DND-41 (cell line): ENCODE measurements around the gene TRMT11.

Source experiments
- ATAC-seq: fragments of 200-7000 bp; cut with Tn5 transposase; 3 replicates; pipeline ENCODE4 v1.9.1; 2021; ENCODE audit warnings: low read depth; ENCODE audit not compliant: insufficient read depth
- DNase-seq: peaks from one replicate; pipeline ENCODE4 v3.0.0-alpha.2; 2020
- H2AFZ ChIP-seq: 2 replicates; pipeline ENCODE4 v1.6.0; 2012; ENCODE audit warnings: low read depth, low read length
- H3K27ac ChIP-seq: 2 replicates; pipeline ENCODE4 v1.5.1; 2012; ENCODE audit warnings: low read length, inconsistent platforms
- H3K27me3 ChIP-seq: fragments of 200-600 bp; sonication (generic); 2 replicates; pipeline ENCODE4 v1.6.0; 2012; ENCODE audit warnings: low read length, mild to moderate bottlenecking, inconsistent platforms; ENCODE audit not compliant: insufficient read depth, poor library complexity
- H3K36me3 ChIP-seq: 2 replicates; pipeline ENCODE4 v1.5.1; 2012; ENCODE audit warnings: low read length, inconsistent platforms; ENCODE audit not compliant: insufficient read depth
- H3K4me1 ChIP-seq: 2 replicates; pipeline ENCODE4 v1.5.1; 2012; ENCODE audit warnings: mild to moderate bottlenecking, low read length; ENCODE audit not compliant: insufficient read depth
- H3K4me2 ChIP-seq: 2 replicates; pipeline ENCODE4 v1.6.0; 2012; ENCODE audit warnings: mild to moderate bottlenecking, moderate library complexity, low read length, inconsistent platforms; ENCODE audit not compliant: insufficient read depth
- H3K4me3 ChIP-seq, 2 experiments: fragments of 200-600 bp in 1 of 2; shearing (Covaris generic) in 1 of 2; 2 replicates each; pipeline ENCODE4 v1.5.1; 2012 to 2016; ENCODE audit warnings: inconsistent platforms in 2 of 2, low read length in 2 of 2, mild to moderate bottlenecking in 2 of 2, low read depth in 1 of 2, moderate library complexity in 1 of 2
- H3K79me2 ChIP-seq: 2 replicates; pipeline ENCODE4 v1.6.0; 2012; ENCODE audit warnings: low read length, inconsistent platforms; ENCODE audit not compliant: insufficient read depth
- H3K9ac ChIP-seq: 2 replicates; pipeline ENCODE4 v1.6.0; 2012; ENCODE audit warnings: low read depth, mild to moderate bottlenecking, inconsistent platforms, low read length, moderate library complexity
- H3K9me3 ChIP-seq: 2 replicates; pipeline ENCODE4 v1.5.1; 2012; ENCODE audit warnings: low read length, moderate library complexity, mild to moderate bottlenecking, inconsistent platforms; ENCODE audit not compliant: insufficient read depth, severe bottlenecking
- H4K20me1 ChIP-seq: 2 replicates; pipeline ENCODE4 v1.6.0; 2012; ENCODE audit warnings: low read length; ENCODE audit not compliant: insufficient read depth
- CTCF ChIP-seq: IDR thresholded peaks from 2 replicates; pipeline ENCODE4 v1.5.1; 2012; ENCODE audit warnings: borderline replicate concordance, low read length, moderate library complexity, mild to moderate bottlenecking; ENCODE audit not compliant: poor library complexity, severe bottlenecking; ENCODE audit errors: extremely low read depth
- EZH2 ChIP-seq: IDR thresholded peaks from 3 replicates; pipeline ENCODE4 v1.6.1; 2012; ENCODE audit warnings: borderline replicate concordance, low read depth, mild to moderate bottlenecking, moderate library complexity, low read length, inconsistent platforms; ENCODE audit not compliant: severe bottlenecking

Gene TRMT11

GRCh38 chr6:125961117-125961516 lies 25.2 kb upstream of the TRMT11 start:
- Histone ChIP-seq H3K4me3 (no peak overlapping the region), H3K9ac (no peak overlapping the region), H3K27me3 (no peaks in the 10 kb centered on the region), H3K79me2 (peaks cover 76% of the 10 kb centered on the region), H3K36me3 (peaks cover 3% of the 10 kb centered on the region; the same call in 1 of the 2 replicates), H3K4me2 (no peak overlapping the region), H2AFZ (no peak overlapping the region), H4K20me1 (peaks cover 3% of the 10 kb centered on the region; the same call in 1 of the 2 replicates), H3K27ac (no peak overlapping the region), H3K9me3 (no peaks in the 10 kb centered on the region), H3K4me1 (peaks cover 19% of the 10 kb centered on the region)
- no peak for DNase-seq
- no peak for ATAC-seq
- TF ChIP-seq EZH2, result no peak
- TF ChIP-seq CTCF, result no peak

- H3K4me1 ChIP-seq, result peaks cover 12% of the 10 kb centered on the region
- H3K4me2 ChIP-seq, result no peak overlapping the region
- peaks cover 3% of the 10 kb centered on the region; the same call in 1 of the 2 replicates for H4K20me1 ChIP-seq
- DNase-seq (no peak), ATAC-seq (no peak)
- TF ChIP-seq CTCF, result no peak
- no peak for TF ChIP-seq EZH2
- H3K9ac ChIP-seq, result no peak overlapping the region
- no peak overlapping the region for H3K4me3 ChIP-seq
- H2AFZ ChIP-seq, result no peak overlapping the region
- H3K27me3 ChIP-seq, result no peaks in the 10 kb centered on the region
- H3K79me2 ChIP-seq, result peaks cover 62% of the 10 kb centered on the region
- H3K36me3 ChIP-seq, result peaks cover 12% of the 10 kb centered on the region
- H3K9me3 ChIP-seq, result no peaks in the 10 kb centered on the region
- H3K27ac ChIP-seq, result no peak overlapping the region
Measured at GRCh38 chr6:125962900-125963497, 23.3 kb upstream of the TRMT11 start.

GRCh38 chr6:125963817-125964216 lies 22.5 kb upstream of the TRMT11 start:
- Histone ChIP-seq H3K9me3 (no peaks in the 10 kb centered on the region), H3K27me3 (no peaks in the 10 kb centered on the region), H2AFZ (no peak overlapping the region), H3K79me2 (peaks cover 56% of the 10 kb centered on the region), H3K27ac (no peak overlapping the region), H3K36me3 (peaks cover 20% of the 10 kb centered on the region), H3K4me3 (no peak overlapping the region), H3K9ac (no peak overlapping the region), H3K4me1 (peaks cover 3% of the 10 kb centered on the region; the same call in 1 of the 2 replicates), H4K20me1 (peaks cover 3% of the 10 kb centered on the region; the same call in 1 of the 2 replicates), H3K4me2 (no peak overlapping the region)
- ATAC-seq, result no peak
- TF ChIP-seq EZH2 (no peak), CTCF (no peak)
- DNase-seq, result no peak
